Gastroesophageal sphincter (tissue), 3 donors: Measurements from ENCODE around the gene ARHGAP12.
A peak's percentile ranks its signal among the peaks of the same experiment; 100 is the strongest.

ENCODE experiments used
- CTCF ChIP-seq, 4 experiments: fragments of 200-600 bp in 2 of 4; fragments of 450-650 bp in 2 of 4; sonication (generic) in 1 of 4; IDR thresholded peaks; one replicate each; pipeline ENCODE4 v1.5.1; 2017 to 2019; ENCODE audit warnings: antibody characterized with exemption in 4 of 4, mild to moderate bottlenecking in 2 of 4, moderate library complexity in 2 of 4
- POLR2A ChIP-seq, 2 donors: fragments of 450-650 bp; IDR thresholded peaks; one replicate each; pipeline ENCODE4 v1.6.1; 2017; ENCODE audit warnings: antibody characterized with exemption in 2 of 2, mild to moderate bottlenecking in 2 of 2, moderate library complexity in 1 of 2
- POLR2AphosphoS5 ChIP-seq: sonication (generic); formaldehyde crosslinking; IDR thresholded peaks from one replicate; pipeline ENCODE4 v1.6.1; 2017; ENCODE audit warnings: antibody characterized with exemption

GRCh38 chr10:31939797-31940708 is 11.4 kb upstream of the ARHGAP12 start:
- TF ChIP-seq CTCF (IDR thresholded peaks at IDR 0.05): no peak
- TF ChIP-seq POLR2A (IDR thresholded peaks at IDR 0.05): no peak
- TF ChIP-seq POLR2AphosphoS5: peak; percentile 29
